T-cell (primary cell): ENCODE measurements around the gene WAPL. TPM values are rescaled to one million over a fixed set of nuclear protein-coding genes. Genes with fewer than 3 reads are reported as not detected.

Experiments used
- ATAC-seq, 4 experiments: fragments of 200-7000 bp in 3 of 4; fragments of 150-1000 bp in 1 of 4; cut with Tn5 transposase; replicated peaks in 1 of 4; 1 replicate in 3 of 4; 2 replicates in 1 of 4; pipeline ENCODE4 v1.10.0; 2021; ENCODE audit warnings: moderate library complexity in 3 of 4, mild to moderate bottlenecking in 2 of 4, moderate number of reproducible peaks in 1 of 4
- CTCF ChIA-PET, 2 donors: fragments of 300-600 bp; sonication (Branson Sonifier 250); formaldehyde crosslinking; loops; one replicate each; lab custom pipeline; 2022; ENCODE audit warnings: antibody characterized with exemption in 2 of 2; lab: Charles Lee
- POLR2A ChIA-PET, 2 donors: fragments of 300-600 bp; sonication (Branson Sonifier 250); formaldehyde crosslinking; loops; one replicate each; lab custom pipeline; 2022; ENCODE audit warnings: antibody characterized with exemption in 2 of 2; lab: Charles Lee
- DNase-seq, 35 experiments: peaks; one replicate each; pipeline versions ENCODE4 v3.0.0 to v3.0.0-alpha.2; 2013 to 2023
- H3K27ac ChIP-seq: one replicate; pipeline ENCODE4 v1.5.1; 2013; ENCODE audit warnings: low read length
- H3K27me3 ChIP-seq, 2 experiments: replicated peaks in 1 of 2; 1 replicate in 1 of 2; 2 replicates in 1 of 2; pipeline versions ENCODE4 v1.6.1 to v1.7.0; 2013; ENCODE audit warnings: low read length in 1 of 2, mixed read lengths in 1 of 2; ENCODE audit not compliant: control insufficient read depth in 2 of 2, insufficient read depth in 2 of 2; ENCODE audit errors: extremely low read depth in 1 of 2
- H3K36me3 ChIP-seq, 2 donors: 1 replicate in 1 of 2; 2 replicates in 1 of 2; pipeline versions ENCODE4 v1.6.1 to v1.7.0; 2013; ENCODE audit warnings: low read length in 1 of 2; ENCODE audit not compliant: control insufficient read depth in 2 of 2, insufficient read depth in 1 of 2; ENCODE audit errors: extremely low read depth in 1 of 2
- H3K4me1 ChIP-seq, 2 experiments: 1 replicate in 1 of 2; 2 replicates in 1 of 2; pipeline versions ENCODE4 v1.6.1 to v1.7.0; 2013; ENCODE audit warnings: low read length in 2 of 2, mixed read lengths in 1 of 2; ENCODE audit not compliant: insufficient read depth in 2 of 2, control insufficient read depth in 1 of 2; ENCODE audit errors: extremely low read depth in 1 of 2
- H3K4me3 ChIP-seq, 2 donors: 1 replicate in 1 of 2; 2 replicates in 1 of 2; pipeline versions ENCODE4 v1.5.1 to v1.7.0; 2013; ENCODE audit warnings: mild to moderate bottlenecking in 2 of 2, low read length in 1 of 2, moderate library complexity in 1 of 2; ENCODE audit not compliant: control insufficient read depth in 1 of 2; ENCODE audit errors: extremely low read depth in 1 of 2
- H3K9me3 ChIP-seq: 2 replicates; pipeline ENCODE4 v1.7.0; 2013
- H3K27ac Mint-ChIP-seq, 2 donors: one replicate each; pipeline ENCODE4 v1.8.0; 2020 to 2021; ENCODE audit warnings: mild to moderate bottlenecking in 2 of 2, mixed read lengths in 2 of 2
- H3K27me3 Mint-ChIP-seq, 2 donors: one replicate each; pipeline ENCODE4 v1.8.0; 2021 to 2022; ENCODE audit warnings: mixed read lengths in 2 of 2
- H3K36me3 Mint-ChIP-seq: one replicate; pipeline ENCODE4 v1.8.0; 2021; ENCODE audit warnings: mixed read lengths
- H3K4me1 Mint-ChIP-seq, 3 donors: one replicate each; pipeline ENCODE4 v1.8.0; 2020 to 2022; ENCODE audit warnings: mixed read lengths in 3 of 3, mild to moderate bottlenecking in 1 of 3
- H3K4me3 Mint-ChIP-seq, 3 donors: one replicate each; pipeline ENCODE4 v1.8.0; 2020 to 2022; ENCODE audit warnings: mild to moderate bottlenecking in 3 of 3, mixed read lengths in 3 of 3, moderate library complexity in 3 of 3
- H3K9me3 Mint-ChIP-seq, 3 donors: one replicate each; pipeline ENCODE4 v1.8.0; 2020 to 2022; ENCODE audit warnings: mixed read lengths in 3 of 3
- whole genome bisulfite sequencing: methylation state at CpG from one replicate; pipeline ENCODE4 v1.1.5; 2013; ENCODE audit warnings: missing lambda C conversion rate; ENCODE audit not compliant: insufficient coverage; 5-methylcytosine and 5-hydroxymethylcytosine counted together
- total RNA-seq, 35 experiments: library from RNA in 6 of 35; stranded (reverse) in 6 of 35; fragments of 120-200 nt in 1 of 35; gene quantifications; one replicate each; pipeline versions ENCODE4 v1.2.1 to v1.2.4 and lab custom pipeline; 2013 to 2026

Gene WAPL
- total RNA-seq, 5 donors from 2014 or later (not counting 1 experiment from before 2014, with no cell fraction given): 43.2 to 46.5 (median 44.8) TPM

- CTCF ChIA-PET: no interaction called here
- Mint-ChIP-seq H3K27ac (no peak overlapping the region), H3K4me3 (no peak overlapping the region), H3K9me3 (no peaks in the 10 kb centered on the region), H3K36me3 (peaks cover 45% of the 10 kb centered on the region), H3K27me3 (no peaks in the 10 kb centered on the region), H3K4me1 (peaks cover 9 to 25% (median 15%) of the 10 kb centered on the region in 3 donors)
- POLR2A ChIA-PET: no interaction called here
- no peaks in the 10 kb centered on the region for H3K9me3 ChIP-seq
- no peaks in the 10 kb centered on the region for H3K27me3 ChIP-seq
- no peaks in the 10 kb centered on the region for H3K4me1 ChIP-seq
- DNase-seq (no peak), ATAC-seq (no peak)
- H3K27ac ChIP-seq: no peak overlapping the region
- H3K36me3 ChIP-seq: peaks cover 7 to 27% of the 10 kb centered on the region in 2 donors
- 100% methylated on average over 1 of the region's 1 CpG for WGBS
- H3K4me3 ChIP-seq: no peak overlapping the region
Observed at GRCh38 chr10:86489071-86489810, 32.4 kb downstream of the WAPL start.

DNA sequence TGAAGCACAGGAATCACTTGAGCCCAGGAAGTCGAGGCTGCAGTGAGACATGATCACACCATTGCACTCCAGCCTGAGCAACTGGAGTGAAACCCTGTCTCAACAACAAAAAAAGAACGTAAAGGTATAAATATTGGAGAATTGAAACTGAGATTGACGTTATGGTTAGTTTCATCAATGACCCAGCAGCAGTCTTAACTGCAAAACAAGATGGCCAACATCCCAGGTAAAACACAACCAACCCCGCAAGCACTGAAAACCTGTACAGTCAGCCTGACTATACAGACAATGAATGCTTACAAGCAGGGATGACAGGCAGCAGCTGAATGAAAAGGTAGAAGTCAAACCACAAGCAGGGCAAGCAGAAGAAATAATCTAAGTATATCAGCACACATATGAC lies 34.7 kb downstream of the WAPL start:
- Histone ChIP-seq H3K4me1 (no peaks in the 10 kb centered on the region), H3K36me3 (peaks cover 7 to 40% of the 10 kb centered on the region in 2 donors), H3K4me3 (no peak overlapping the region), H3K27ac (no peak overlapping the region), H3K9me3 (no peaks in the 10 kb centered on the region), H3K27me3 (no peaks in the 10 kb centered on the region)
- ATAC-seq (no peak), DNase-seq (no peak)
- Mint-ChIP-seq H3K4me3 (no peak overlapping the region), H3K36me3 (peaks cover 43% of the 10 kb centered on the region), H3K9me3 (no peaks in the 10 kb centered on the region), H3K27me3 (no peaks in the 10 kb centered on the region), H3K4me1 (peaks cover 3 to 19% (median 18%) of the 10 kb centered on the region in 3 donors), H3K27ac (no peak overlapping the region)
- ChIA-PET CTCF (no interaction called here), POLR2A (interaction anchor here in 1 of 2 donors (0.6 kb wide), 1 partner anchor 43 kb away, joined by 4 read pairs; no protein-coding TSS in a partner anchor)
- WGBS: 92% methylated on average over 2 of the region's 4 CpGs

GRCh38 chr10:86483664-86484063 lies 37.9 kb downstream of the WAPL start:
- no peak overlapping the region for H3K27ac ChIP-seq
- Mint-ChIP-seq H3K27ac (no peak overlapping the region), H3K4me1 (peaks cover 14 to 20% (median 16%) of the 10 kb centered on the region in 3 donors), H3K27me3 (no peaks in the 10 kb centered on the region), H3K9me3 (no peaks in the 10 kb centered on the region), H3K4me3 (no peak overlapping the region), H3K36me3 (peaks cover 33% of the 10 kb centered on the region)
- ATAC-seq (no peak), DNase-seq (no peak)
- no peak overlapping the region for H3K4me3 ChIP-seq
- ChIA-PET POLR2A (interaction anchor here (0.6 to 0.7 kb wide), 3 partner anchors 35 to 78 kb away, joined by 3 to 9 read pairs (median 3); no protein-coding TSS in a partner anchor), CTCF (interaction anchor here (0.6 to 1.0 kb wide), 4 partner anchors 9 to 102 kb away, joined by 3 to 4 read pairs (median 4); no protein-coding TSS in a partner anchor)
- no peaks in the 10 kb centered on the region for H3K27me3 ChIP-seq
- H3K4me1 ChIP-seq: no peaks in the 10 kb centered on the region
- no CpG with 5 or more reads among the region's 8 CpGs for WGBS
- no peaks in the 10 kb centered on the region for H3K9me3 ChIP-seq
- H3K36me3 ChIP-seq: peaks cover 7 to 36% of the 10 kb centered on the region in 2 donors

DNA sequence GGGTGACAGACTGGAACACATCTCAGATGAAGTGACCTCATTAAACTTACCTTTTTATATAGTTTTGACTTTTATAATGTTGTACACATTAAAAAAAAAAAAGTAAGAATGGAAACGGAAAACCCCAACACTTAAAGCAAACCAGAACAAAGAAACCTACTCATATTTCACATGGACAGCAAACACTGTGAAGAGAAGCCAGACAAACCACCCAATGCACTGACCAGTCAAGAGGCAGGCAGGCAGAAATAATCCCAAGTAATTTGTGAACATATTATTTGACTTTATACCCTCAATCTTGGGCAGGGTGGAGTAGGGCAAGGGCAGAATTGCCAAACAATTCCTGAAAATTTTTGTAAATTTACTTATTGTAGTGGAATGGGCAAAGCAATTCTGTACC lies 39.8 kb downstream of the WAPL start:
- H3K4me3 ChIP-seq: no peak overlapping the region
- H3K27me3 ChIP-seq: no peaks in the 10 kb centered on the region
- Mint-ChIP-seq H3K27me3 (no peaks in the 10 kb centered on the region), H3K4me3 (no peak overlapping the region), H3K4me1 (peaks cover 14 to 22% (median 17%) of the 10 kb centered on the region in 3 donors), H3K36me3 (peaks cover 24% of the 10 kb centered on the region), H3K9me3 (no peaks in the 10 kb centered on the region), H3K27ac (no peak overlapping the region)
- no peak for DNase-seq
- no CpG with 5 or more reads among the region's 1 CpG for WGBS
- ChIA-PET POLR2A (interaction anchor here in 1 of 2 donors (0.6 to 0.7 kb wide), 2 partner anchors 18 to 68 kb away, joined by 3 to 8 read pairs; no protein-coding TSS in a partner anchor), CTCF (no interaction called here)
- H3K4me1 ChIP-seq: no peaks in the 10 kb centered on the region
- no peak overlapping the region for H3K27ac ChIP-seq
- peaks cover 5 to 29% of the 10 kb centered on the region in 2 donors for H3K36me3 ChIP-seq
- no peak for ATAC-seq
- no peaks in the 10 kb centered on the region for H3K9me3 ChIP-seq

DNA sequence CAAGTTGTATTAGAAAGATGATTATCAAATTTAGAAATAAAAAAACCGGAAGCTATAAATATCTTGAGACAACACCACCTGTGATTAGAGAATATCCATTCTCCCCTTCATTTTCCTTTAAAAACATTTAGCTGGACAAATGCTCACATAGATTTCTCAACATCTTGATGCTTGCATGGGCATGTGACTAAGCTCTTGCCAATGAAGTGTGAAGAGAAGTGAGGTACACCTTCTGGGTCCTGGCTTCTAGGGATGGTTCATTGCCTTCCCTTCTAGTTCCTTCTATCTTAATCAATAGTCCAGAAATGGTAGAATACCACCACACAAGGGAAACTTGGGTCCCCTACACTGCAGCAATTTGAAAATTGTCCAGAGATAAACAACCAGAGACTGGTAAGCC lies 41.0 kb downstream of the WAPL start:
- H3K27ac Mint-ChIP-seq: no peak overlapping the region
- H3K4me1 Mint-ChIP-seq: peaks cover 16 to 27% (median 16%) of the 10 kb centered on the region in 3 donors
- Histone ChIP-seq H3K9me3 (no peaks in the 10 kb centered on the region), H3K36me3 (peaks cover 0 to 26% of the 10 kb centered on the region in 2 donors), H3K27ac (no peak overlapping the region), H3K4me3 (no peak overlapping the region), H3K4me1 (no peaks in the 10 kb centered on the region), H3K27me3 (no peaks in the 10 kb centered on the region)
- H3K9me3 Mint-ChIP-seq: no peaks in the 10 kb centered on the region
- POLR2A ChIA-PET: interaction anchor here in 1 of 2 donors (0.6 kb wide), 2 partner anchors 67 to 123 kb away, joined by 3 read pairs; no protein-coding TSS in a partner anchor
- WGBS: no CpG with 5 or more reads among the region's 1 CpG
- H3K36me3 Mint-ChIP-seq: peaks cover 23% of the 10 kb centered on the region
- no peaks in the 10 kb centered on the region for H3K27me3 Mint-ChIP-seq
- H3K4me3 Mint-ChIP-seq: no peak overlapping the region
- CTCF ChIA-PET: no interaction called here
- ATAC-seq (no peak), DNase-seq (no peak)

- CTCF ChIA-PET: interaction anchor here (0.6 to 1.4 kb wide), 3 partner anchors 9 to 421 kb away, joined by 3 to 4 read pairs (median 3); no protein-coding TSS in a partner anchor
- POLR2A ChIA-PET: interaction anchor here in 1 of 2 donors (0.6 kb wide), 2 partner anchors 26 to 59 kb away, joined by 4 read pairs; no protein-coding TSS in a partner anchor
- ATAC-seq: no peak
- no peak for DNase-seq
- H3K36me3 ChIP-seq: peaks cover 0 to 40% of the 10 kb centered on the region in 2 donors
- WGBS: no CpG with 5 or more reads among the region's 3 CpGs
- no peak overlapping the region for H3K27ac Mint-ChIP-seq
- no peak overlapping the region for H3K4me3 Mint-ChIP-seq
- H3K9me3 ChIP-seq: no peaks in the 10 kb centered on the region
- H3K27me3 ChIP-seq: no peaks in the 10 kb centered on the region
- no peaks in the 10 kb centered on the region for H3K27me3 Mint-ChIP-seq
- H3K4me1 ChIP-seq: no peaks in the 10 kb centered on the region
- H3K9me3 Mint-ChIP-seq: no peaks in the 10 kb centered on the region
- no peak overlapping the region for H3K4me3 ChIP-seq
- peaks cover 34% of the 10 kb centered on the region for H3K36me3 Mint-ChIP-seq
- H3K27ac ChIP-seq: no peak overlapping the region
- peaks cover 11 to 14% (median 11%) of the 10 kb centered on the region in 3 donors for H3K4me1 Mint-ChIP-seq
Observed at GRCh38 chr10:86472061-86472460, 49.5 kb downstream of the WAPL start.
